Activated CD8-positive, alpha-beta memory T cell treated with anti-CD3 and anti-CD28 coated beads, Interleukin-2, amount 50 U/mL, for 4 hours (primary cell): ENCODE data around the gene PRRT2.

Experiments used
- DNase-seq: peaks from one replicate; pipeline ENCODE4 v3.0.0-alpha.2; 2020

The PRRT2 gene

GRCh38 chr16:29835926-29836325, 23.9 kb downstream of the PRRT2 start:
- no peak for DNase-seq

GRCh38 chr16:29836623-29837022, 24.6 kb downstream of the PRRT2 start:
- DNase-seq, result no peak

GRCh38 chr16:29837841-29838240, 25.8 kb downstream of the PRRT2 start:
- DNase-seq, result no peak

GRCh38 chr16:29839822-29840221, 27.8 kb downstream of the PRRT2 start:
- no peak for DNase-seq

- DNase-seq, result no peak
Observed at GRCh38 chr16:29840240-29840639, 28.2 kb downstream of the PRRT2 start.

GRCh38 chr16:29841631-29842030, 29.6 kb downstream of the PRRT2 start:
- no peak for DNase-seq

- no peak for DNase-seq
Observed at GRCh38 chr16:29842732-29843346, 30.8 kb downstream of the PRRT2 start.

GRCh38 chr16:29843931-29844330, 31.9 kb downstream of the PRRT2 start:
- DNase-seq, result no peak

GRCh38 chr16:29844575-29845331, 32.8 kb downstream of the PRRT2 start:
- no peak for DNase-seq

GRCh38 chr16:29845656-29846055, 33.7 kb downstream of the PRRT2 start:
- DNase-seq, result no peak

- peak; percentile 85 for DNase-seq
Observed at GRCh38 chr16:29848420-29849297, 36.7 kb downstream of the PRRT2 start.

GRCh38 chr16:29849505-29849904, 37.5 kb downstream of the PRRT2 start:
- no peak for DNase-seq

GRCh38 chr16:29850998-29851397, 39.0 kb downstream of the PRRT2 start:
- no peak for DNase-seq

- no peak for DNase-seq
Observed at GRCh38 chr16:29852654-29853053, 40.7 kb downstream of the PRRT2 start.

- DNase-seq, result no peak
Observed at GRCh38 chr16:29854520-29855100, 42.6 kb downstream of the PRRT2 start.

GRCh38 chr16:29857133-29857760, 45.3 kb downstream of the PRRT2 start:
- no peak for DNase-seq

- DNase-seq, result no peak
Observed at GRCh38 chr16:29858149-29858849, 46.3 kb downstream of the PRRT2 start.

GRCh38 chr16:29858974-29859373, 47.0 kb downstream of the PRRT2 start:
- no peak for DNase-seq

- DNase-seq, result no peak
Observed at GRCh38 chr16:29860218-29860617, 48.2 kb downstream of the PRRT2 start.

- DNase-seq, result no peak
Observed at GRCh38 chr16:29862383-29862883, 50.4 kb downstream of the PRRT2 start.

GRCh38 chr16:29862884-29863668, 51.1 kb downstream of the PRRT2 start, which contains the start of gene CDIPT:
Gene CDIPT (minus strand): TSS chr16:29863226. CDS start chr16:29862857, 369 bp downstream.
- DNase-seq, result peak; percentile 91
